ENCODE data around the gene GEMIN7.

GEMIN7 gene

GRCh38 chr19:45050036-45050435 is 29.0 kb upstream of the GEMIN7 start:
- H3K4me3 ChIP-seq (replicated peaks; ENCODE audit: insufficient read depth, low read length) = no peak overlapping the region

GRCh38 chr19:45051929-45052579 is 27.0 kb upstream of the GEMIN7 start:
- no peak overlapping the region for H3K27ac ChIP-seq (replicated peaks)
- TF ChIP-seq CTCF (IDR thresholded peaks at IDR 0.05; ENCODE audit: insufficient read depth, low read length) = no peak
- no peak for TF ChIP-seq SPI1 (IDR thresholded peaks at IDR 0.05; ENCODE audit: borderline replicate concordance, low read depth)
- no peak for TF ChIP-seq REST (IDR thresholded peaks at IDR 0.05; ENCODE audit: insufficient replicate concordance, low read depth)
- no peak for TF ChIP-seq GABPA (IDR thresholded peaks at IDR 0.05; ENCODE audit: low read depth)
- no peak overlapping the region for H3K4me3 ChIP-seq (replicated peaks; ENCODE audit: insufficient read depth, low read length)
- H3K27me3 ChIP-seq (ENCODE audit: insufficient read depth, poor library complexity, severe bottlenecking) = no peaks in the 10 kb centered on the region
- DNase-seq (ENCODE audit: low read depth in 1 of 2, low spot score in 1 of 2) = no peak

More at GRCh38 chr19:45050036-45050435, 29.0 kb upstream of the GEMIN7 start:
- no peak overlapping the region for H3K27ac ChIP-seq (replicated peaks)
- TF ChIP-seq POLR2AphosphoS5 (IDR thresholded peaks at IDR 0.05; ENCODE audit: low read depth) = no peak
- TF ChIP-seq SPI1 (IDR thresholded peaks at IDR 0.05; ENCODE audit: borderline replicate concordance, low read depth) = no peak
- TF ChIP-seq CTCF (IDR thresholded peaks at IDR 0.05; ENCODE audit: insufficient read depth, low read length) = no peak
- TF ChIP-seq REST (IDR thresholded peaks at IDR 0.05; ENCODE audit: insufficient replicate concordance, low read depth) = no peak
- TF ChIP-seq GABPA (IDR thresholded peaks at IDR 0.05; ENCODE audit: low read depth) = no peak
- no peak for DNase-seq (ENCODE audit: low read depth in 1 of 2, low spot score in 1 of 2)
- H3K27me3 ChIP-seq (ENCODE audit: insufficient read depth, poor library complexity, severe bottlenecking) = no peaks in the 10 kb centered on the region

GRCh38 chr19:45056831-45057230 is 22.2 kb upstream of the GEMIN7 start:
- no peak for DNase-seq (ENCODE audit: low read depth in 1 of 2, low spot score in 1 of 2)
- Histone ChIP-seq H3K27ac (replicated peaks) (no peak overlapping the region), H3K4me3 (replicated peaks; ENCODE audit: insufficient read depth, low read length) (no peak overlapping the region), H3K27me3 (ENCODE audit: insufficient read depth, poor library complexity, severe bottlenecking) (no peaks in the 10 kb centered on the region)
- TF ChIP-seq REST (IDR thresholded peaks at IDR 0.05; ENCODE audit: insufficient replicate concordance, low read depth) (no peak), POLR2AphosphoS5 (IDR thresholded peaks at IDR 0.05; ENCODE audit: low read depth) (no peak), CTCF (IDR thresholded peaks at IDR 0.05; ENCODE audit: insufficient read depth, low read length) (no peak), GABPA (IDR thresholded peaks at IDR 0.05; ENCODE audit: low read depth) (no peak), SPI1 (IDR thresholded peaks at IDR 0.05; ENCODE audit: borderline replicate concordance, low read depth) (no peak)
